Measurements from ENCODE around the gene CDON.

DNA sequence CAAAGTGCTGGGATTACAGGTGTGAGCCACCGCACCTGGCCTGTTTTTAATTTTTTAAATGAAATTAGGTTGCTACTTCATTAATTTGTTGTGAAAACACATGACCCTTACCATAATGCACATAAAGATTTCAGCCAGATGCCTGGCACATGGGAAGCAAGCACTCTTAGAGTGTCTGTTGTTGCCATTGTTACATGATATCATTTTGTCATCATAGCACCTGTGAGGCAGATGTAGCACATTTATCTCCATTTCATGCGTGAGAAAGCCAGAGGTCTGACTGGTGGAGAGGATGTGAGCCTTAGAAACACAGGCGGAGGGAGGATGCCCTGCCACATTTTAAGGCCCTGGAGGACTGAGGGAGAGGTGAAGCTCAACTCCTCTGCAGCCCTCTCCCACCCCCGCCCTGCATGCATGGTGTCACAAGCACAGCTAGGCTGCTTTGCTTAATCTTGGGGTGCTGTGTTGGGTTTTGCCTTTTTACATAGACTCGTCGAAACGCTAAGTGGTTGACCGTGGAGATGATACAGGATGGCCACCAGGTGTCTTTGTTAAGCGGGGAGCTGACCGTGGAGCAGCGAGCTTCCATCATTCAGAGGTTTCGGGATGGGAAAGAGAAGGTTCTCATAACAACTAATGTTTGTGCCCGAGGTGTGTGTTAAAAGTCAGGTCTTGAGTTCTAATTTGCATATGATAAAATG, 144.4 kb downstream of the CDON start:
- TF ChIP-seq, protein P1, sequence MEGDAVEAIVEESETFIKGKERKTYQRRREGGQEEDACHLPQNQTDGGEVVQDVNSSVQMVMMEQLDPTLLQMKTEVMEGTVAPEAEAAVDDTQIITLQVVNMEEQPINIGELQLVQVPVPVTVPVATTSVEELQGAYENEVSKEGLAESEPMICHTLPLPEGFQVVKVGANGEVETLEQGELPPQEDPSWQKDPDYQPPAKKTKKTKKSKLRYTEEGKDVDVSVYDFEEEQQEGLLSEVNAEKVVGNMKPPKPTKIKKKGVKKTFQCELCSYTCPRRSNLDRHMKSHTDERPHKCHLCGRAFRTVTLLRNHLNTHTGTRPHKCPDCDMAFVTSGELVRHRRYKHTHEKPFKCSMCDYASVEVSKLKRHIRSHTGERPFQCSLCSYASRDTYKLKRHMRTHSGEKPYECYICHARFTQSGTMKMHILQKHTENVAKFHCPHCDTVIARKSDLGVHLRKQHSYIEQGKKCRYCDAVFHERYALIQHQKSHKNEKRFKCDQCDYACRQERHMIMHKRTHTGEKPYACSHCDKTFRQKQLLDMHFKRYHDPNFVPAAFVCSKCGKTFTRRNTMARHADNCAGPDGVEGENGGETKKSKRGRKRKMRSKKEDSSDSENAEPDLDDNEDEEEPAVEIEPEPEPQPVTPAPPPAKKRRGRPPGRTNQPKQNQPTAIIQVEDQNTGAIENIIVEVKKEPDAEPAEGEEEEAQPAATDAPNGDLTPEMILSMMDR (IDR thresholded peaks at IDR 0.05 in 4 of 5, conservative IDR thresholded peaks at IDR 0.05 in 1 of 5) = no peak
- TF ChIP-seq POLR2A (IDR thresholded peaks at IDR 0.05) = no peak

Data from gastrocnemius medialis (tissue), 4 donors.